Brain microvascular endothelial cell (primary cell): Measurements from ENCODE around the gene ADPRS.
A peak's percentile ranks its signal among the peaks of the same experiment; 100 is the strongest.

Experiments
- DNase-seq: peaks from one replicate; pipeline ENCODE4 v3.0.0-alpha.2; 2020
- H3K27ac ChIP-seq: fragments of 250-450 bp; sonication (Bioruptor Pico); 2 replicates; pipeline ENCODE4 v1.5.1; 2020; ENCODE audit warnings: mild to moderate bottlenecking, moderate library complexity
- H3K27me3 ChIP-seq: fragments of 250-450 bp; sonication (Bioruptor Pico); replicated peaks from 2 replicates; pipeline ENCODE4 v1.5.1; 2020; ENCODE audit warnings: mild to moderate bottlenecking
- H3K36me3 ChIP-seq: fragments of 250-450 bp; sonication (Bioruptor Pico); replicated peaks from 2 replicates; pipeline ENCODE4 v1.5.1; 2020; ENCODE audit warnings: mild to moderate bottlenecking
- H3K4me3 ChIP-seq: 2 replicates; pipeline ENCODE4 v1.5.1; 2011; ENCODE audit warnings: low read depth, mild to moderate bottlenecking, control low read depth, low read length, moderate library complexity
- CTCF ChIP-seq: IDR thresholded peaks from 2 replicates; pipeline ENCODE4 v1.5.1; 2011; ENCODE audit warnings: low read depth, mild to moderate bottlenecking, moderate library complexity, low read length, control low read depth, inconsistent platforms; ENCODE audit errors: missing control alignments
- in situ Hi-C: cut with HindIII; loops from 2 replicates; pipeline ENCODE4 v1.10.0; 2017; ENCODE audit warnings: low sequenced_read_pairs, low pct_ligation_motif_present

The ADPRS gene

GRCh38 chr1:36134031-36134430, 45.3 kb downstream of the ADPRS start:
- Histone ChIP-seq H3K4me3 (no peak overlapping the region), H3K36me3 (peaks cover 18% of the 10 kb centered on the region), H3K27ac (no peak overlapping the region), H3K27me3 (no peaks in the 10 kb centered on the region)
- TF ChIP-seq CTCF = no peak
- no peak for DNase-seq
- in situ Hi-C loops = loop anchor here (10.0 kb wide), 1 partner anchor 151 kb away; no protein-coding TSS in a partner anchor

GRCh38 chr1:36134505-36135329, 46.0 kb downstream of the ADPRS start:
- DNase-seq = peak; percentile 55
- in situ Hi-C loops = loop anchor here (10.0 kb wide), 1 partner anchor 150 kb away; no protein-coding TSS in a partner anchor
- H3K4me3 ChIP-seq = no peak overlapping the region
- TF ChIP-seq CTCF = peak; percentile 90
- H3K27ac ChIP-seq = no peak overlapping the region
- H3K36me3 ChIP-seq = peaks cover 18% of the 10 kb centered on the region
- H3K27me3 ChIP-seq = no peaks in the 10 kb centered on the region

DNA sequence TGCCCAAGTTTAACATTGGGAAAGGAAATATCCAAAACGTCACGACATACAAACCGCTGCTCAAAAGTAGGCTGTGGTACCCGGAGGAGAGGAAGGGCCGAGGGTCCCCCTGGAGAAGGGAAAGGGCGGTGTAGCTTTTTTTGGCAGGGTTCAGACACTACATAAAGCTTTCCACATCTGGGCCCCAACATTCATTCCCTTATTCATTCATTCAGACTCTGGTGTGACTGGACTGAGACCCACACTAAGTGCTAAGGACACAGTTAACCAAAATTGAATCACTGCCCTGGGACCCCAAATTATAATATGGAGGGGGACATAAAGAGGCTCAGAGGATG, 46.6 kb downstream of the ADPRS start:
- no peak for TF ChIP-seq CTCF
- Histone ChIP-seq H3K27me3 (no peaks in the 10 kb centered on the region), H3K27ac (no peak overlapping the region), H3K36me3 (peaks cover 18% of the 10 kb centered on the region), H3K4me3 (no peak overlapping the region)
- DNase-seq = no peak
- in situ Hi-C loops = loop anchor here (10.0 kb wide), 1 partner anchor 150 kb away; no protein-coding TSS in a partner anchor

- in situ Hi-C loops = loop anchor here (10.0 kb wide), 1 partner anchor 149 kb away; no protein-coding TSS in a partner anchor
- no peak for TF ChIP-seq CTCF
- H3K27ac ChIP-seq = no peak overlapping the region
- H3K36me3 ChIP-seq = peaks cover 18% of the 10 kb centered on the region
- DNase-seq = no peak
- no peaks in the 10 kb centered on the region for H3K27me3 ChIP-seq
- no peak overlapping the region for H3K4me3 ChIP-seq
Observed at GRCh38 chr1:36135796-36136195, 47.1 kb downstream of the ADPRS start.

DNA sequence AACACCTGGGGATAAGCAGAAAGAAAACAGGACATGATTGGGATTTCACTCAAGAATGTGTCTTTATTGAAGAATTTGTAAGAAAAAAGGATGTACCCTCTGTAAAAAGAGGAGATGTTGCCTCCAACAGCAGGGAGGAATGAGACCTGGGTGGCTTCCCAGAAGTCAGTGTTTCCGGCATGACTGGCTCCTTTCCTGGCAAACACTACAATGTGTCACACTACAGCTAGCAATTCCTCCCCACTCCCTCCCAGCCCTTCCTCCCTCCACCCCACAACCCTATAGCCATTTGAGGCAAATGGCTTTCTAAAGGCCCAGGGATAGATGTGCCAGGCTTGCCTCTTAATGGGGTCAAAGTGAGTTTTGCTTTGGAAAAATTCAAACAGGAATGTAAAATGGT, 47.8 kb downstream of the ADPRS start:
- Histone ChIP-seq H3K27ac (peak overlapping the region; percentile 49), H3K4me3 (no peak overlapping the region), H3K27me3 (no peaks in the 10 kb centered on the region), H3K36me3 (peaks cover 18% of the 10 kb centered on the region)
- peak; percentile 79 for DNase-seq
- TF ChIP-seq CTCF = no peak
- in situ Hi-C loops = loop anchor here (10.0 kb wide), 1 partner anchor 148 kb away; no protein-coding TSS in a partner anchor
